Neural progenitor cell (in vitro differentiated cells): ENCODE results near the gene GABRB1. TPM values are rescaled to one million over a fixed set of nuclear protein-coding genes. Genes with fewer than 3 reads are reported as not detected.

Experiments
- DNase-seq: peaks from one replicate; pipeline ENCODE4 v3.0.0-alpha.2; 2016; ENCODE audit warnings: low spot score
- H2AFZ ChIP-seq: fragments of 200-600 bp; sonication (generic); replicated peaks from 2 replicates; pipeline ENCODE4 v1.6.1; 2016; ENCODE audit warnings: antibody characterized with exemption
- H3F3A ChIP-seq: fragments of 200-600 bp; sonication (generic); 2 replicates; pipeline ENCODE4 v1.6.1; 2016; ENCODE audit warnings: antibody characterized with exemption, low read depth
- H3K27ac ChIP-seq: fragments of 200-600 bp; sonication (generic); 2 replicates; pipeline ENCODE4 v1.5.1; 2016; ENCODE audit warnings: mild to moderate bottlenecking
- H3K27me3 ChIP-seq: fragments of 200-600 bp; sonication (generic); 2 replicates; pipeline ENCODE4 v1.6.1; 2016; ENCODE audit warnings: mild to moderate bottlenecking, moderate library complexity
- H3K36me3 ChIP-seq: fragments of 200-600 bp; sonication (generic); 2 replicates; pipeline ENCODE4 v1.5.1; 2016
- H3K4me1 ChIP-seq: fragments of 200-600 bp; sonication (generic); 2 replicates; pipeline ENCODE4 v1.6.1; 2016; ENCODE audit warnings: mixed run types
- H3K4me2 ChIP-seq: fragments of 200-600 bp; sonication (generic); 2 replicates; pipeline ENCODE4 v1.6.1; 2016
- H3K4me3 ChIP-seq: fragments of 200-600 bp; sonication (generic); 2 replicates; pipeline ENCODE4 v1.5.1; 2016
- H3K79me2 ChIP-seq: fragments of 200-600 bp; sonication (generic); 2 replicates; pipeline ENCODE4 v1.6.1; 2016; ENCODE audit warnings: low read depth
- H3K9ac ChIP-seq: fragments of 200-600 bp; sonication (generic); 2 replicates; pipeline ENCODE4 v1.6.1; 2016
- H3K9me3 ChIP-seq: fragments of 200-600 bp; sonication (generic); 2 replicates; pipeline ENCODE4 v1.5.1; 2016; ENCODE audit warnings: low read depth
- H4K20me1 ChIP-seq: fragments of 200-600 bp; sonication (generic); 2 replicates; pipeline ENCODE4 v1.6.1; 2016; ENCODE audit warnings: low read depth
- H3K27ac Mint-ChIP-seq: 3 replicates; pipeline ENCODE4 v1.8.0; 2021; ENCODE audit warnings: mixed read lengths
- H3K27me3 Mint-ChIP-seq: 2 replicates; pipeline ENCODE4 v1.8.0; 2022; ENCODE audit warnings: low read depth, mild to moderate bottlenecking, inconsistent platforms, moderate library complexity, mixed read lengths; ENCODE audit not compliant: insufficient read depth
- H3K36me3 Mint-ChIP-seq: 3 replicates; pipeline ENCODE4 v1.8.0; 2021; ENCODE audit warnings: mixed read lengths
- H3K4me1 Mint-ChIP-seq: 3 replicates; pipeline ENCODE4 v1.8.0; 2021; ENCODE audit warnings: mixed read lengths
- H3K4me3 Mint-ChIP-seq: 3 replicates; pipeline ENCODE4 v1.8.0; 2021; ENCODE audit warnings: mild to moderate bottlenecking, moderate library complexity, mixed read lengths
- H3K9me3 Mint-ChIP-seq: 3 replicates; pipeline ENCODE4 v1.8.0; 2020; ENCODE audit warnings: mixed read lengths
- EZH2 ChIP-seq: fragments of 200-600 bp; sonication (generic); IDR thresholded peaks from 2 replicates; pipeline ENCODE4 v1.6.1; 2017; ENCODE audit warnings: antibody characterized with exemption, mild to moderate bottlenecking, moderate library complexity
- EZH2phosphoT487 ChIP-seq: fragments of 200-600 bp; sonication (generic); IDR thresholded peaks from 2 replicates; pipeline ENCODE4 v1.6.1; 2017; ENCODE audit warnings: antibody characterized with exemption
- total RNA-seq: library from RNA; depleted of rRNA; stranded (reverse); fragments of >200 nt; gene quantifications from 2 replicates; pipeline ENCODE4 v1.2.3, GENCODE V29; 2015; ENCODE audit warnings: low replicate concordance
- TF ChIP-seq, protein P1 (sequence below): fragments of 200-600 bp; sonication (generic); IDR thresholded peaks from 2 replicates; pipeline ENCODE4 v1.5.1; 2017; ENCODE audit warnings: antibody characterized with exemption, mild to moderate bottlenecking

Gene GABRB1
- total RNA-seq, 1 donor from 2014 or later, result not detected

DNA sequence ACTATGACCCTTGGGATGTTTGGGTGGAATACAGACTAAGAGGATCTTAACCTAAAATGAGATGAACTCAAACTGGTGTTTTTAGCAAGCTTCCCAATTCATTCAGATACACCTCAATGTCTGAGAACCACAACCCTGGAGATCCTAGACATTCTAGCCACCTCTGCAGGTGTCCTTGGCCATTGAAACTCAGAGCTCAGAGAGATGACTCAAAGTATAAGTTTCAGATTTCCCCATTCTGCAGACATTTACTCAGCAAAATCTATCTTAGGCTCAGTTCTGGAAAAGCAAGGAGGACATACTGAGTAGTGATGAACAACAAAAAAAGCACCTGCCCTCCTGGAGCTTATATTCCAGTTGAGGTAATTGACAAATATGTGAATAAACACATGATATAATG is 384.4 kb downstream of the GABRB1 start:
- no peak overlapping the region for H3K27ac ChIP-seq
- Mint-ChIP-seq H3K27ac (no peak overlapping the region), H3K4me3 (no peak overlapping the region), H3K27me3 (no peaks in the 10 kb centered on the region), H3K36me3 (no peaks in the 10 kb centered on the region), H3K4me1 (peaks cover 24% of the 10 kb centered on the region), H3K9me3 (peaks cover 3% of the 10 kb centered on the region)
- no peak for DNase-seq
- H3K4me2 ChIP-seq, result no peak overlapping the region
- H2AFZ ChIP-seq, result no peak overlapping the region
- no peaks in the 10 kb centered on the region for H3K9me3 ChIP-seq
- no peak overlapping the region for H3K4me3 ChIP-seq
- H3K9ac ChIP-seq, result no peak overlapping the region
- no peaks in the 10 kb centered on the region for H3K79me2 ChIP-seq
- no peaks in the 10 kb centered on the region for H3K36me3 ChIP-seq
- H3F3A ChIP-seq, result no peaks in the 10 kb centered on the region
- no peaks in the 10 kb centered on the region for H3K27me3 ChIP-seq
- no peaks in the 10 kb centered on the region for H3K4me1 ChIP-seq
- TF ChIP-seq EZH2phosphoT487 (no peak), EZH2 (no peak)
- TF ChIP-seq, protein P1, sequence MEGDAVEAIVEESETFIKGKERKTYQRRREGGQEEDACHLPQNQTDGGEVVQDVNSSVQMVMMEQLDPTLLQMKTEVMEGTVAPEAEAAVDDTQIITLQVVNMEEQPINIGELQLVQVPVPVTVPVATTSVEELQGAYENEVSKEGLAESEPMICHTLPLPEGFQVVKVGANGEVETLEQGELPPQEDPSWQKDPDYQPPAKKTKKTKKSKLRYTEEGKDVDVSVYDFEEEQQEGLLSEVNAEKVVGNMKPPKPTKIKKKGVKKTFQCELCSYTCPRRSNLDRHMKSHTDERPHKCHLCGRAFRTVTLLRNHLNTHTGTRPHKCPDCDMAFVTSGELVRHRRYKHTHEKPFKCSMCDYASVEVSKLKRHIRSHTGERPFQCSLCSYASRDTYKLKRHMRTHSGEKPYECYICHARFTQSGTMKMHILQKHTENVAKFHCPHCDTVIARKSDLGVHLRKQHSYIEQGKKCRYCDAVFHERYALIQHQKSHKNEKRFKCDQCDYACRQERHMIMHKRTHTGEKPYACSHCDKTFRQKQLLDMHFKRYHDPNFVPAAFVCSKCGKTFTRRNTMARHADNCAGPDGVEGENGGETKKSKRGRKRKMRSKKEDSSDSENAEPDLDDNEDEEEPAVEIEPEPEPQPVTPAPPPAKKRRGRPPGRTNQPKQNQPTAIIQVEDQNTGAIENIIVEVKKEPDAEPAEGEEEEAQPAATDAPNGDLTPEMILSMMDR, result no peak
- no peaks in the 10 kb centered on the region for H4K20me1 ChIP-seq

DNA sequence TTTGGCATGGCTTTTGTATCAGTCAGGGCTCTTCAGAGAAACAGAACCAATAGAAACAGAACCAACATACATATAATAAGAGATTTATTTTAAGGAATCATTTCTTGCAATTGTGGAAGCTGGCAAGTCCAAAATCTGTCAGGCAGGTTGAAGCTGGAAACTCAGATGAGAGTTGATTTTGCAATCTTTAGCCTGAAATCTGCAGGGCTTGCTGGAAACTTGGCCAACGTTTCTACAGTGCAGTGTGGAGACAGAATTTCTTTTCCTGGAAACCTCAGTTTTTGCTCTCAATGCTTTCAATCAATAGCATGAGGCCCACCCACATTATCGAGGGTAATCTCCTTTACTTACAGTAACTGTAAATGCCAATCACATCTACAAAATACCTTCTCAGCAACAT is 386.8 kb downstream of the GABRB1 start:
- Mint-ChIP-seq H3K4me3 (no peak overlapping the region), H3K4me1 (peaks cover 20% of the 10 kb centered on the region), H3K9me3 (peaks cover 3% of the 10 kb centered on the region), H3K27me3 (no peaks in the 10 kb centered on the region), H3K27ac (no peak overlapping the region), H3K36me3 (no peaks in the 10 kb centered on the region)
- no peaks in the 10 kb centered on the region for H3K9me3 ChIP-seq
- no peaks in the 10 kb centered on the region for H3K4me1 ChIP-seq
- no peak overlapping the region for H3K4me2 ChIP-seq
- no peak overlapping the region for H2AFZ ChIP-seq
- H3K27me3 ChIP-seq, result no peaks in the 10 kb centered on the region
- no peak for DNase-seq
- no peak overlapping the region for H3K4me3 ChIP-seq
- no peaks in the 10 kb centered on the region for H4K20me1 ChIP-seq
- no peaks in the 10 kb centered on the region for H3F3A ChIP-seq
- no peaks in the 10 kb centered on the region for H3K36me3 ChIP-seq
- no peak for TF ChIP-seq EZH2phosphoT487
- no peak for TF ChIP-seq EZH2
- TF ChIP-seq, protein P1, result no peak
- H3K79me2 ChIP-seq, result no peaks in the 10 kb centered on the region
- no peak overlapping the region for H3K9ac ChIP-seq
- no peak overlapping the region for H3K27ac ChIP-seq

GRCh38 chr4:47419296-47419695 is 387.9 kb downstream of the GABRB1 start:
- Histone ChIP-seq H3K9ac (no peak overlapping the region), H2AFZ (no peak overlapping the region), H3K4me2 (no peak overlapping the region), H3K27me3 (no peaks in the 10 kb centered on the region), H3F3A (no peaks in the 10 kb centered on the region), H4K20me1 (no peaks in the 10 kb centered on the region), H3K4me1 (no peaks in the 10 kb centered on the region), H3K27ac (no peak overlapping the region), H3K79me2 (no peaks in the 10 kb centered on the region), H3K9me3 (no peaks in the 10 kb centered on the region), H3K36me3 (no peaks in the 10 kb centered on the region), H3K4me3 (no peak overlapping the region)
- Mint-ChIP-seq H3K4me1 (peaks cover 10% of the 10 kb centered on the region), H3K36me3 (no peaks in the 10 kb centered on the region), H3K27ac (no peak overlapping the region), H3K9me3 (peaks cover 3% of the 10 kb centered on the region), H3K4me3 (no peak overlapping the region), H3K27me3 (no peaks in the 10 kb centered on the region)
- DNase-seq, result no peak
- TF ChIP-seq EZH2phosphoT487, result no peak
- TF ChIP-seq EZH2, result no peak
- TF ChIP-seq, protein P1, result no peak

- Mint-ChIP-seq H3K27me3 (no peaks in the 10 kb centered on the region), H3K36me3 (no peaks in the 10 kb centered on the region), H3K4me3 (no peak overlapping the region), H3K4me1 (no peaks in the 10 kb centered on the region), H3K9me3 (no peaks in the 10 kb centered on the region), H3K27ac (no peak overlapping the region)
- DNase-seq, result no peak
- no peaks in the 10 kb centered on the region for H3K9me3 ChIP-seq
- H3K79me2 ChIP-seq, result no peaks in the 10 kb centered on the region
- no peaks in the 10 kb centered on the region for H3K27me3 ChIP-seq
- H3K4me3 ChIP-seq, result no peak overlapping the region
- H3K36me3 ChIP-seq, result no peaks in the 10 kb centered on the region
- no peak overlapping the region for H3K4me2 ChIP-seq
- no peaks in the 10 kb centered on the region for H3K4me1 ChIP-seq
- no peak overlapping the region for H2AFZ ChIP-seq
- H3K27ac ChIP-seq, result no peak overlapping the region
- no peaks in the 10 kb centered on the region for H3F3A ChIP-seq
- TF ChIP-seq, protein P1, result no peak
- TF ChIP-seq EZH2phosphoT487, result no peak
- no peak for TF ChIP-seq EZH2
- no peak overlapping the region for H3K9ac ChIP-seq
- H4K20me1 ChIP-seq, result no peaks in the 10 kb centered on the region
These were observed 394.3 kb downstream of the GABRB1 start for GRCh38 chr4:47425628-47426027.
